ENCODE measurements around the gene RBMXL3.

Gene RBMXL3

GRCh38 chrX:115233497-115234455 lies 44.6 kb downstream of the RBMXL3 start, which contains the start of gene LRCH2:
Gene LRCH2 (minus strand): TSS chrX:115234096. CDS start chrX:115234041, 55 bp downstream.
- no peak for DNase-seq (ENCODE audit: low read depth in 1 of 2, low spot score in 1 of 2)

GRCh38 chrX:115234461-115234860 lies 45.3 kb downstream of the RBMXL3 start:
- no peak for DNase-seq (ENCODE audit: low read depth in 1 of 2, low spot score in 1 of 2)

- DNase-seq (ENCODE audit: low read depth in 1 of 2, low spot score in 1 of 2) = no peak
Measured at GRCh38 chrX:115236560-115236959, 47.4 kb downstream of the RBMXL3 start.

GRCh38 chrX:115237056-115237455 lies 47.8 kb downstream of the RBMXL3 start:
- DNase-seq (ENCODE audit: low read depth in 1 of 2, low spot score in 1 of 2) = no peak
